SK-N-SH (cell line): ENCODE results near the gene MEPCE. TPM values are rescaled to one million over a fixed set of nuclear protein-coding genes. Genes with fewer than 3 reads are reported as not detected.

Source experiments
- CTCF ChIA-PET: fragments of 300-600, 350-600 bp; formaldehyde crosslinking; extraction: SDS; loops from one replicate; lab custom pipeline; 2021; lab: Yijun Ruan, JAX
- POLR2A ChIA-PET: fragments of 350-600 bp; sonication (Branson Sonifier 250); formaldehyde crosslinking; extraction: SDS; loops from one replicate; lab custom pipeline; 2020; ENCODE audit warnings: antibody characterized with exemption, inconsistent platforms; lab: Yijun Ruan, JAX
- DNase-seq: peaks from one replicate; pipeline ENCODE4 v3.0.0; 2012
- H2AFZ ChIP-seq: fragments of 200-600 bp; sonication (generic); 2 replicates; pipeline ENCODE4 v1.8.1; 2016; ENCODE audit warnings: antibody characterized with exemption, mild to moderate bottlenecking, low read depth
- H3F3A ChIP-seq: fragments of 200-600 bp; sonication (generic); replicated peaks from 2 replicates; pipeline ENCODE3; 2016; ENCODE audit warnings: antibody characterized with exemption, mild to moderate bottlenecking; ENCODE audit not compliant: insufficient read depth
- H3K27ac ChIP-seq, 2 experiments: fragments of 200-500 bp in 1 of 2; fragments of 200-600 bp in 1 of 2; sonication (Bioruptor generic) in 1 of 2; sonication (generic), shearing (Covaris generic) in 1 of 2; 2 replicates each; pipeline versions ENCODE4 v1.5.1 to v1.6.1; 2014 to 2016; ENCODE audit warnings: low read depth in 2 of 2, inconsistent platforms in 1 of 2, low read length in 1 of 2, mild to moderate bottlenecking in 1 of 2, mixed read lengths in 1 of 2
- H3K27me3 ChIP-seq: fragments of 200-600 bp; sonication (generic), shearing (Covaris generic); 2 replicates; pipeline ENCODE4 v1.6.1; 2016; ENCODE audit warnings: mixed run types; ENCODE audit not compliant: insufficient read depth
- H3K36me3 ChIP-seq, 2 experiments: fragments of 200-500 bp in 1 of 2; fragments of 200-600 bp in 1 of 2; sonication (Bioruptor generic) in 1 of 2; sonication (generic) in 1 of 2; replicated peaks in 1 of 2; 2 replicates each; pipeline versions ENCODE3 to v1.5.1; 2014 to 2016; ENCODE audit warnings: low read length in 1 of 2, mild to moderate bottlenecking in 1 of 2; ENCODE audit not compliant: insufficient read depth in 2 of 2, control insufficient read depth in 1 of 2
- H3K4me1 ChIP-seq, 2 experiments: fragments of 200-500 bp in 1 of 2; fragments of 200-600 bp in 1 of 2; sonication (Bioruptor generic) in 1 of 2; sonication (generic), shearing (Covaris generic) in 1 of 2; 2 replicates each; pipeline versions ENCODE4 v1.5.1 to v1.6.1; 2014 to 2016; ENCODE audit warnings: low read depth in 1 of 2, low read length in 1 of 2, mixed run types in 1 of 2; ENCODE audit not compliant: insufficient read depth in 2 of 2, control insufficient read depth in 1 of 2
- H3K4me2 ChIP-seq: fragments of 200-600 bp; sonication (generic), shearing (Covaris generic); 2 replicates; pipeline ENCODE4 v1.6.1; 2017; ENCODE audit warnings: mixed run types
- H3K4me3 ChIP-seq, 2 experiments: fragments of 200-500 bp in 1 of 2; fragments of 200-600 bp in 1 of 2; sonication (Bioruptor generic) in 1 of 2; sonication (generic), shearing (Covaris generic) in 1 of 2; 2 replicates each; pipeline versions ENCODE4 v1.5.1 to v1.8.1; 2014 to 2016; ENCODE audit warnings: low read depth in 2 of 2, inconsistent platforms in 1 of 2, low read length in 1 of 2, mild to moderate bottlenecking in 1 of 2, mixed read lengths in 1 of 2, moderate library complexity in 1 of 2
- H3K79me2 ChIP-seq: fragments of 200-600 bp; sonication (generic); 2 replicates; pipeline ENCODE4 v1.8.1; 2017; ENCODE audit warnings: mild to moderate bottlenecking; ENCODE audit not compliant: insufficient read depth
- H3K9ac ChIP-seq: fragments of 200-600 bp; sonication (generic); 2 replicates; pipeline ENCODE4 v1.6.1; 2017; ENCODE audit warnings: mixed run types
- H3K9me2 ChIP-seq: fragments of 200-600 bp; sonication (generic); 2 replicates; pipeline ENCODE4 v1.6.1; 2017; ENCODE audit warnings: mixed run types
- H3K9me3 ChIP-seq: fragments of 200-600 bp; sonication (generic); 2 replicates; pipeline ENCODE4 v1.6.1; 2017; ENCODE audit warnings: mixed run types, mild to moderate bottlenecking, moderate library complexity
- H4K20me1 ChIP-seq: fragments of 200-600 bp; sonication (generic); 2 replicates; pipeline ENCODE4 v1.6.1; 2017; ENCODE audit warnings: mild to moderate bottlenecking, mixed run types; ENCODE audit not compliant: insufficient read depth
- EP300 ChIP-seq, 2 experiments: IDR thresholded peaks; 2 replicates each; pipeline versions ENCODE4 v1.4.0 to v1.6.1; 2012; ENCODE audit warnings: borderline replicate concordance in 1 of 2, low read depth in 1 of 2, low read length in 1 of 2
- EZH2phosphoT487 ChIP-seq: fragments of 200-600 bp; sonication (generic); IDR thresholded peaks from 2 replicates; pipeline ENCODE4 v1.6.1; 2017; ENCODE audit warnings: low read depth, mixed run types, mild to moderate bottlenecking, antibody characterized with exemption, moderate library complexity, borderline replicate concordance
- FOSL2 ChIP-seq: IDR thresholded peaks from 2 replicates; pipeline ENCODE4 v1.4.0; 2012; ENCODE audit warnings: low read depth, mild to moderate bottlenecking, moderate library complexity, borderline replicate concordance
- GATA2 ChIP-seq: sonication (generic); formaldehyde crosslinking; IDR thresholded peaks from 2 replicates; pipeline ENCODE4 v1.5.0; 2020; ENCODE audit warnings: mild to moderate bottlenecking, missing genetic modification reagents
- JUND ChIP-seq: IDR thresholded peaks from 2 replicates; pipeline ENCODE4 v1.4.0; 2012
- MEF2A ChIP-seq: IDR thresholded peaks from 2 replicates; pipeline ENCODE4 v1.4.0; 2012; ENCODE audit warnings: low read depth, borderline replicate concordance
- MXI1 ChIP-seq: IDR thresholded peaks from 2 replicates; pipeline ENCODE4 v1.6.1; 2012; ENCODE audit warnings: mild to moderate bottlenecking, low read depth, low read length, improper control_type of control experiment
- NFIC ChIP-seq: IDR thresholded peaks from 2 replicates; pipeline ENCODE4 v1.4.0; 2012; ENCODE audit warnings: borderline replicate concordance
- POLR2AphosphoS5 ChIP-seq: IDR thresholded peaks from 2 replicates; pipeline ENCODE4 v1.6.1; 2012; ENCODE audit warnings: low read depth, low read length
- SMC3 ChIP-seq: IDR thresholded peaks from 2 replicates; pipeline ENCODE4 v1.6.1; 2012; ENCODE audit warnings: low read depth, low read length, improper control_type of control experiment
- TAF1 ChIP-seq: IDR thresholded peaks from 2 replicates; pipeline ENCODE4 v1.6.1; 2012; ENCODE audit warnings: low read depth, mild to moderate bottlenecking, low read length, moderate library complexity, borderline replicate concordance
- TCF12 ChIP-seq: IDR thresholded peaks from 2 replicates; pipeline ENCODE4 v1.4.0; 2012
- YY1 ChIP-seq: IDR thresholded peaks from 2 replicates; pipeline ENCODE4 v1.4.0; 2012; ENCODE audit warnings: low read depth, mild to moderate bottlenecking
- WGBS: methylation state at CpG from one replicate; pipeline ENCODE4 v1.1.6; 2017; ENCODE audit warnings: low lambda C conversion rate; 5-methylcytosine and 5-hydroxymethylcytosine counted together
- polyA plus RNA-seq, 3 experiments: library from polyadenylated mRNA; depleted of rRNA; stranded (reverse); fragments of >200 nt; gene quantifications; 2 replicates each; pipeline ENCODE4 v1.2.3, GENCODE V29; 2012
- TF ChIP-seq, protein P1 (sequence below): IDR thresholded peaks from 2 replicates; pipeline ENCODE4 v1.4.0; 2012; ENCODE audit warnings: low read depth
- TF ChIP-seq, protein P2 (sequence below): IDR thresholded peaks from 2 replicates; pipeline ENCODE4 v1.6.1; 2012; ENCODE audit warnings: mild to moderate bottlenecking, low read depth, low read length, moderate library complexity
- TF ChIP-seq, protein P3 (sequence below): fragments of 150-350 bp; IDR thresholded peaks from 2 replicates; pipeline ENCODE4 v1.6.1; 2016; ENCODE audit warnings: mild to moderate bottlenecking, low read depth, low read length

MEPCE gene
- polyA plus RNA-seq, 1 of the 3 experiments (the other 2 are of a cell fraction): 20.2 TPM

DNA sequence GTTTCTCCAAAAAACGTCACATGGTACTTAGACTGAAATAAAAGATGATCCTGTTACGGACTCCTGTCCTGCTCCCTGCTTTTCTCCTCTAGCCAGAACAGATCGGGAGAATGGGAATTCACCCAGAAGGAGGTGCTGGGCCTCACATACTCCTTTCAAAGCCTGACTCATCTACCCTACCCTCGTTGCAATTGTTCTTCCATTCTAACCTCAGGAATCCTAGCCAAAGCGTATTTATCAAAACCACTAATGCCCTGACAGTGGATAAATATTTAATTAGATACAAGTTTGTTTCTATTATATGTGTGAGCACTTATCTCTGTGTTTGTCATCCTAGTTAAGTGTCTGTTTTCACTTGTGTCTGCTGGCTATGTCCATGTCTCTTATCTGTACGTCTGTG is 22.9 kb upstream of the MEPCE start:
- TF ChIP-seq, protein P1, sequence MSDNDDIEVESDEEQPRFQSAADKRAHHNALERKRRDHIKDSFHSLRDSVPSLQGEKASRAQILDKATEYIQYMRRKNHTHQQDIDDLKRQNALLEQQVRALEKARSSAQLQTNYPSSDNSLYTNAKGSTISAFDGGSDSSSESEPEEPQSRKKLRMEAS: no peak
- TF ChIP-seq NFIC: no peak
- no peak for TF ChIP-seq FOSL2
- no peak for TF ChIP-seq TCF12
- no peak for TF ChIP-seq SMC3
- TF ChIP-seq MEF2A: no peak
- no peak for TF ChIP-seq POLR2AphosphoS5
- TF ChIP-seq EZH2phosphoT487: no peak
- no peak for TF ChIP-seq EP300 (IDR thresholded peaks at IDR 0.05; ENCODE audit: borderline replicate concordance in 1 of 2, low read depth in 1 of 2, low read length in 1 of 2)
- TF ChIP-seq MXI1: no peak
- TF ChIP-seq TAF1: no peak
- TF ChIP-seq, protein P2, sequence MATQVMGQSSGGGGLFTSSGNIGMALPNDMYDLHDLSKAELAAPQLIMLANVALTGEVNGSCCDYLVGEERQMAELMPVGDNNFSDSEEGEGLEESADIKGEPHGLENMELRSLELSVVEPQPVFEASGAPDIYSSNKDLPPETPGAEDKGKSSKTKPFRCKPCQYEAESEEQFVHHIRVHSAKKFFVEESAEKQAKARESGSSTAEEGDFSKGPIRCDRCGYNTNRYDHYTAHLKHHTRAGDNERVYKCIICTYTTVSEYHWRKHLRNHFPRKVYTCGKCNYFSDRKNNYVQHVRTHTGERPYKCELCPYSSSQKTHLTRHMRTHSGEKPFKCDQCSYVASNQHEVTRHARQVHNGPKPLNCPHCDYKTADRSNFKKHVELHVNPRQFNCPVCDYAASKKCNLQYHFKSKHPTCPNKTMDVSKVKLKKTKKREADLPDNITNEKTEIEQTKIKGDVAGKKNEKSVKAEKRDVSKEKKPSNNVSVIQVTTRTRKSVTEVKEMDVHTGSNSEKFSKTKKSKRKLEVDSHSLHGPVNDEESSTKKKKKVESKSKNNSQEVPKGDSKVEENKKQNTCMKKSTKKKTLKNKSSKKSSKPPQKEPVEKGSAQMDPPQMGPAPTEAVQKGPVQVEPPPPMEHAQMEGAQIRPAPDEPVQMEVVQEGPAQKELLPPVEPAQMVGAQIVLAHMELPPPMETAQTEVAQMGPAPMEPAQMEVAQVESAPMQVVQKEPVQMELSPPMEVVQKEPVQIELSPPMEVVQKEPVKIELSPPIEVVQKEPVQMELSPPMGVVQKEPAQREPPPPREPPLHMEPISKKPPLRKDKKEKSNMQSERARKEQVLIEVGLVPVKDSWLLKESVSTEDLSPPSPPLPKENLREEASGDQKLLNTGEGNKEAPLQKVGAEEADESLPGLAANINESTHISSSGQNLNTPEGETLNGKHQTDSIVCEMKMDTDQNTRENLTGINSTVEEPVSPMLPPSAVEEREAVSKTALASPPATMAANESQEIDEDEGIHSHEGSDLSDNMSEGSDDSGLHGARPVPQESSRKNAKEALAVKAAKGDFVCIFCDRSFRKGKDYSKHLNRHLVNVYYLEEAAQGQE: no peak
- no peak for TF ChIP-seq GATA2
- TF ChIP-seq YY1: no peak
- no peak for TF ChIP-seq JUND
- TF ChIP-seq, protein P3, sequence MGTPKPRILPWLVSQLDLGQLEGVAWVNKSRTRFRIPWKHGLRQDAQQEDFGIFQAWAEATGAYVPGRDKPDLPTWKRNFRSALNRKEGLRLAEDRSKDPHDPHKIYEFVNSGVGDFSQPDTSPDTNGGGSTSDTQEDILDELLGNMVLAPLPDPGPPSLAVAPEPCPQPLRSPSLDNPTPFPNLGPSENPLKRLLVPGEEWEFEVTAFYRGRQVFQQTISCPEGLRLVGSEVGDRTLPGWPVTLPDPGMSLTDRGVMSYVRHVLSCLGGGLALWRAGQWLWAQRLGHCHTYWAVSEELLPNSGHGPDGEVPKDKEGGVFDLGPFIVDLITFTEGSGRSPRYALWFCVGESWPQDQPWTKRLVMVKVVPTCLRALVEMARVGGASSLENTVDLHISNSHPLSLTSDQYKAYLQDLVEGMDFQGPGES: no peak
- no peaks in the 10 kb centered on the region for H4K20me1 ChIP-seq
- no peaks in the 10 kb centered on the region for H3K27me3 ChIP-seq
- no peaks in the 10 kb centered on the region for H3F3A ChIP-seq
- POLR2A ChIA-PET: interaction anchor here (1.6 kb wide), 1 partner anchor 22 kb away, joined by 6 read pairs; the partner anchor contains the start of gene ZCWPW1
- no peak overlapping the region for H3K27ac ChIP-seq
- WGBS: 53% methylated on average over 6 of the region's 6 CpGs
- CTCF ChIA-PET: interaction anchor here (0.7 to 4.5 kb wide), 27 partner anchors 9 to 445 kb away, joined by 3 to 68 read pairs (median 9); partner anchors contain the start of genes GAL3ST4, MEPCE, PILRA and SLC12A9
- H3K9ac ChIP-seq: no peak overlapping the region
- H3K79me2 ChIP-seq: no peaks in the 10 kb centered on the region
- no peak overlapping the region for H2AFZ ChIP-seq
- H3K36me3 ChIP-seq: no peaks in the 10 kb centered on the region
- no peaks in the 10 kb centered on the region for H3K9me3 ChIP-seq
- peaks cover 0 to 4% of the 10 kb centered on the region in 2 experiments; a peak in 1 of 4 replicates for H3K4me1 ChIP-seq
- H3K9me2 ChIP-seq: no peaks in the 10 kb centered on the region
- H3K4me2 ChIP-seq: no peak overlapping the region
- DNase-seq: no peak
- H3K4me3 ChIP-seq: no peak overlapping the region
